HepG2 (cell line): ENCODE results near the gene MBD5. TPM values are rescaled to one million over a fixed set of nuclear protein-coding genes. Genes with fewer than 3 reads are reported as not detected.

ENCODE experiments used
- ATAC-seq: fragments of 200-7000 bp; cut with Tn5 transposase; 3 replicates; pipeline ENCODE4 v1.9.1; 2020; ENCODE audit warnings: mild to moderate bottlenecking, moderate library complexity
- BruUV-seq: library from RNA; stranded (reverse); fragments of 400-500 nt; replicated peaks from 2 replicates; lab custom pipeline; 2021; lab: Mats Ljungman, UMichigan
- CTCF ChIA-PET: fragments of 300-600 bp; formaldehyde crosslinking; extraction: SDS; loops from one replicate; lab custom pipeline; 2021; ENCODE audit warnings: low total read pairs, inconsistent platforms, low intra/inter-chr PET ratio; lab: Yijun Ruan, JAX
- POLR2A ChIA-PET: fragments of 350-600 bp; sonication (Branson Sonifier 250); formaldehyde crosslinking; loops from one replicate; lab custom pipeline; 2020; ENCODE audit warnings: antibody characterized with exemption, inconsistent platforms; lab: Yijun Ruan, JAX
- DNase-seq: peaks from one replicate; pipeline ENCODE4 v3.0.0-alpha.2; 2015; ENCODE audit warnings: low spot score
- FAIRE-seq: peaks from 3 replicates; lab custom pipeline; 2011; peaks lifted over from hg19 to GRCh38; lab: Jason Lieb, UNC
- H2AFZ ChIP-seq: one replicate; pipeline ENCODE4 v1.6.1; 2011; ENCODE audit warnings: low read length, inconsistent platforms
- H3K27ac ChIP-seq: fragments of 300-600 bp; 3 replicates; pipeline ENCODE4 v1.8.0; 2011; ENCODE audit warnings: mixed run types, mild to moderate bottlenecking, mixed read lengths, low read length, inconsistent platforms; ENCODE audit not compliant: insufficient read depth; ENCODE audit errors: extremely low read length
- H3K27me3 ChIP-seq, 2 experiments: fragments of 200-600 bp in 1 of 2; 2 replicates in 1 of 2; 3 replicates in 1 of 2; pipeline versions ENCODE4 v1.6.0 to v1.8.0; 2011; ENCODE audit warnings: low read length in 2 of 2, mild to moderate bottlenecking in 2 of 2, moderate library complexity in 2 of 2, inconsistent platforms in 1 of 2; ENCODE audit not compliant: insufficient read depth in 2 of 2, control insufficient read depth in 1 of 2
- H3K36me3 ChIP-seq, 2 experiments: fragments of 200-600 bp in 1 of 2; replicated peaks in 1 of 2; 2 replicates in 1 of 2; 3 replicates in 1 of 2; pipeline versions ENCODE4 v1.5.1 to v1.8.0; 2011; ENCODE audit warnings: low read length in 2 of 2, inconsistent platforms in 1 of 2; ENCODE audit not compliant: insufficient read depth in 2 of 2, control insufficient read depth in 1 of 2
- H3K4me1 ChIP-seq: 2 replicates; pipeline ENCODE4 v1.5.1; 2012; ENCODE audit warnings: low read length, inconsistent platforms; ENCODE audit not compliant: insufficient read depth
- H3K4me2 ChIP-seq: 2 replicates; pipeline ENCODE4 v1.6.0; 2011; ENCODE audit warnings: low read depth, low read length, inconsistent platforms
- H3K4me3 ChIP-seq, 3 experiments: fragments of 200-600 bp in 1 of 3; sonication (generic), shearing (Covaris generic) in 1 of 3; replicated peaks in 1 of 3; 2 replicates each; pipeline ENCODE4 v1.5.1; 2011 to 2016; ENCODE audit warnings: low read length in 3 of 3, inconsistent platforms in 2 of 3, low read depth in 2 of 3, mild to moderate bottlenecking in 2 of 3, control low read depth in 1 of 3, mixed read lengths in 1 of 3; ENCODE audit not compliant: insufficient read depth in 1 of 3
- H3K79me2 ChIP-seq: one replicate; pipeline ENCODE4 v1.6.1; 2011; ENCODE audit warnings: low read length, inconsistent platforms; ENCODE audit not compliant: insufficient read depth
- H3K9ac ChIP-seq: 2 replicates; pipeline ENCODE4 v1.6.0; 2011; ENCODE audit warnings: mild to moderate bottlenecking, low read depth, low read length, inconsistent platforms; ENCODE audit not compliant: insufficient read depth
- H3K9me3 ChIP-seq: 2 replicates; pipeline ENCODE4 v1.5.1; 2012; ENCODE audit warnings: mild to moderate bottlenecking, low read length
- H4K20me1 ChIP-seq: 2 replicates; pipeline ENCODE4 v1.6.0; 2011; ENCODE audit warnings: inconsistent platforms, mild to moderate bottlenecking, low read length, moderate library complexity; ENCODE audit not compliant: insufficient read depth
- ATF3 ChIP-seq: sonication (generic); formaldehyde crosslinking; IDR thresholded peaks from 2 replicates; pipeline ENCODE4 v1.4.0; 2020; ENCODE audit warnings: missing genetic modification reagents
- CHCHD3 ChIP-seq: sonication (generic); formaldehyde crosslinking; IDR thresholded peaks from 2 replicates; pipeline ENCODE4 v1.8.0; 2022; ENCODE audit warnings: mild to moderate bottlenecking, missing genetic modification reagents, moderate library complexity
- DDIT3 ChIP-seq: sonication (generic); formaldehyde crosslinking; IDR thresholded peaks from 2 replicates; pipeline ENCODE4 v1.4.0; 2020; ENCODE audit warnings: mild to moderate bottlenecking, missing genetic modification reagents
- ISX ChIP-seq: sonication (generic); formaldehyde crosslinking; conservative IDR thresholded peaks from 2 replicates; pipeline ENCODE4 v1.5.0; 2020; ENCODE audit warnings: missing genetic modification reagents
- MAFF ChIP-seq: IDR thresholded peaks from 2 replicates; pipeline ENCODE4 v1.6.1; 2011; ENCODE audit warnings: low read depth, low read length, improper control_type of control experiment
- MAFK ChIP-seq, 2 experiments: IDR thresholded peaks in 1 of 2; conservative IDR thresholded peaks in 1 of 2; 2 replicates each; pipeline ENCODE4 v1.6.1; 2011; ENCODE audit warnings: improper control_type of control experiment in 2 of 2, low read length in 2 of 2
- NAIF1 ChIP-seq: sonication (generic); formaldehyde crosslinking; IDR thresholded peaks from 2 replicates; pipeline ENCODE4 v1.5.0; 2020; ENCODE audit warnings: mild to moderate bottlenecking, missing genetic modification reagents, borderline replicate concordance
- RERE ChIP-seq: IDR thresholded peaks from 2 replicates; pipeline ENCODE4 v1.6.1; 2016; ENCODE audit warnings: low read depth, missing genetic modification reagents, missing compliant biosample characterization
- SALL1 ChIP-seq: sonication (generic); formaldehyde crosslinking; IDR thresholded peaks from 2 replicates; pipeline ENCODE4 v1.8.0; 2022; ENCODE audit warnings: mild to moderate bottlenecking, missing genetic modification reagents
- SRSF1 ChIP-seq: fragments of 200-400 bp; formaldehyde crosslinking; optimal IDR thresholded peaks from 2 replicates; pipeline ENCODE3; 2017; ENCODE audit warnings: mild to moderate bottlenecking, low read depth, low read length, moderate library complexity
- ZNF570 ChIP-seq: sonication (generic); formaldehyde crosslinking; IDR thresholded peaks from 2 replicates; pipeline ENCODE4 v1.4.0; 2020; ENCODE audit warnings: mild to moderate bottlenecking, missing genetic modification reagents, borderline replicate concordance
- ZSCAN21 ChIP-seq: sonication (generic); formaldehyde crosslinking; IDR thresholded peaks from 2 replicates; pipeline ENCODE4 v1.8.0; 2022; ENCODE audit warnings: mild to moderate bottlenecking, missing genetic modification reagents, moderate library complexity, borderline replicate concordance
- WGBS: methylation state at CpG from one replicate; pipeline ENCODE4 v1.1.6; 2017; ENCODE audit warnings: low lambda C conversion rate; 5-methylcytosine and 5-hydroxymethylcytosine counted together
- in situ Hi-C: cut with HindIII; loops from 2 replicates; pipeline ENCODE4 v1.10.0; 2017; ENCODE audit warnings: low pct_unique_long_range_greater_than_20kb; ENCODE audit not compliant: extremely low pct_ligation_motif_present
- intact Hi-C: fragments of 100-400 bp; cut with micrococcal nuclease; formaldehyde crosslinking; loops from one replicate; pipeline ENCODE4 v1.10.0; 2022; ENCODE audit not compliant: unreplicated experiment
- polyA plus RNA-seq, 8 experiments: library from polyadenylated mRNA; depleted of rRNA in 3 of 8; stranded (reverse) in 7 of 8; unstranded in 1 of 8; fragments of >200 nt; fragmentation: Illumina TruSeq in 4 of 8; extraction: Trizol in 4 of 8; gene quantifications; 2 replicates each; pipeline versions ENCODE4 v1.2.1 to v1.2.3, GENCODE V29; 2011 to 2016; ENCODE audit warnings: low read depth in 4 of 8, missing spikeins in 1 of 8, mixed read lengths in 1 of 8; ENCODE audit not compliant: insufficient read depth in 1 of 8
- total RNA-seq, 5 experiments: library from RNA; depleted of rRNA; stranded (reverse); fragments of >200 nt; fragmentation: Illumina TruSeq; extraction: Trizol; gene quantifications; 2 replicates each; pipeline ENCODE4 v1.2.3, GENCODE V29; 2016; ENCODE audit warnings: low read depth in 1 of 5

Gene MBD5
- total and polyA plus RNA-seq, 2 of the 13 experiments (the other 11 are each of a cell fraction or from before 2014, with no cell fraction given): 13.5 to 26.4 TPM

- TF ChIP-seq ZNF570 (CRISPR knock-in tag) (no peak), ATF3 (CRISPR knock-in tag) (no peak), NAIF1 (CRISPR knock-in tag) (no peak)
These were observed 463.2 kb downstream of the MBD5 start (continued) for GRCh38 chr2:148484066-148484465.

GRCh38 chr2:148486655-148487054, 465.8 kb downstream of the MBD5 start:
- H3K27me3 ChIP-seq: no peaks in the 10 kb centered on the region
- intact Hi-C loops: no loop called here
- in situ Hi-C loops: no loop called here

GRCh38 chr2:148487439-148487838, 466.5 kb downstream of the MBD5 start:
- Histone ChIP-seq H2AFZ (no peak overlapping the region), H3K36me3 (no peaks in the 10 kb centered on the region), H4K20me1 (no peaks in the 10 kb centered on the region), H3K9me3 (no peaks in the 10 kb centered on the region)
- intact Hi-C loops: no loop called here
- DNase-seq (no peak), ATAC-seq (no peak)
- 32% methylated on average over 3 of the region's 3 CpGs for WGBS
- CTCF ChIA-PET: no interaction called here
- TF ChIP-seq RERE (CRISPR knock-in tag): no peak
- TF ChIP-seq ZSCAN21 (CRISPR knock-in tag): no peak
- no peak for TF ChIP-seq MAFK (conservative IDR thresholded peaks at IDR 0.05 in 1 of 2, IDR thresholded peaks at IDR 0.05 in 1 of 2; ENCODE audit: low read length in 2 of 2)
- no peak for TF ChIP-seq CHCHD3 (CRISPR knock-in tag)
- TF ChIP-seq SALL1 (CRISPR knock-in tag): no peak
- TF ChIP-seq, all 625 proteins: peak for 0
- H3K4me2 ChIP-seq: no peak overlapping the region
- no peaks in the 10 kb centered on the region for H3K4me1 ChIP-seq
- FAIRE-seq: no peak
- no peak overlapping the region for H3K9ac ChIP-seq
- POLR2A ChIA-PET: no interaction called here
- no TSS peak for BruUV-seq
- no peak overlapping the region for H3K4me3 ChIP-seq
- in situ Hi-C loops: no loop called here
- no peak overlapping the region for H3K27ac ChIP-seq
- H3K27me3 ChIP-seq: no peaks in the 10 kb centered on the region
- H3K79me2 ChIP-seq: no peaks in the 10 kb centered on the region

More at GRCh38 chr2:148486655-148487054, 465.8 kb downstream of the MBD5 start:
- peak; percentile 67 for TF ChIP-seq MAFF
- no peak for TF ChIP-seq DDIT3
- TF ChIP-seq SRSF1: no peak
- TF ChIP-seq ISX (CRISPR knock-in tag): no peak
- TF ChIP-seq MAFK (conservative IDR thresholded peaks at IDR 0.05 in 1 of 2, IDR thresholded peaks at IDR 0.05 in 1 of 2; ENCODE audit: low read length in 2 of 2): peak; percentile 55 to 79
- Histone ChIP-seq H3K4me3 (no peak overlapping the region), H3K9me3 (no peaks in the 10 kb centered on the region), H3K4me2 (no peak overlapping the region), H3K4me1 (no peaks in the 10 kb centered on the region), H3K9ac (no peak overlapping the region), H2AFZ (no peak overlapping the region), H3K36me3 (no peaks in the 10 kb centered on the region), H3K79me2 (no peaks in the 10 kb centered on the region), H3K27ac (no peak overlapping the region), H4K20me1 (no peaks in the 10 kb centered on the region)
- DNase-seq (no peak), ATAC-seq (no peak), FAIRE-seq (no peak)
- ChIA-PET POLR2A (no interaction called here), CTCF (no interaction called here)
- BruUV-seq: no TSS peak
